GM18517 (cell line): ENCODE measurements around the gene CPVL.
"Not testable (repeated sequence)": the region's sequence is repeated elsewhere in the genome, so short reads cannot be mapped to it uniquely, and the experiment has no call there.

ENCODE experiments used
- ATAC-seq: cut with Tn5 transposase; IDR thresholded peaks from one replicate; pipeline ENCODE4 v1.9.1; 2021; ENCODE audit warnings: mild to moderate bottlenecking, moderate library complexity; ENCODE audit not compliant: unreplicated experiment

The CPVL gene

GRCh38 chr7:29093091-29093490 lies 53.2 kb downstream of the CPVL start:
- ATAC-seq: not testable (repeated sequence)

- no peak for ATAC-seq
Observed at GRCh38 chr7:29091715-29092114, 54.6 kb downstream of the CPVL start.

- no peak for ATAC-seq
Observed at GRCh38 chr7:29090836-29091601, 55.3 kb downstream of the CPVL start.

- ATAC-seq: no peak
Observed at GRCh38 chr7:29090151-29090805, 56.1 kb downstream of the CPVL start.

GRCh38 chr7:29087840-29088170 lies 58.5 kb downstream of the CPVL start:
- ATAC-seq: no peak

GRCh38 chr7:29086545-29086944 lies 59.8 kb downstream of the CPVL start:
- no peak for ATAC-seq

- no peak for ATAC-seq
Observed at GRCh38 chr7:29084832-29085231, 61.5 kb downstream of the CPVL start.

- no peak for ATAC-seq
Observed at GRCh38 chr7:29080803-29081202, 65.5 kb downstream of the CPVL start.

- no peak for ATAC-seq
Observed at GRCh38 chr7:29078311-29079260, 67.8 kb downstream of the CPVL start.

- no peak for ATAC-seq
Observed at GRCh38 chr7:29077854-29078253, 68.5 kb downstream of the CPVL start.

GRCh38 chr7:29077176-29077575 lies 69.2 kb downstream of the CPVL start:
- no peak for ATAC-seq

- no peak for ATAC-seq
Observed at GRCh38 chr7:29076631-29077030, 69.7 kb downstream of the CPVL start.

GRCh38 chr7:29075606-29076005 lies 70.7 kb downstream of the CPVL start:
- ATAC-seq: no peak

GRCh38 chr7:29071203-29071874 lies 75.0 kb downstream of the CPVL start:
- no peak for ATAC-seq

- ATAC-seq: no peak
Observed at GRCh38 chr7:29066641-29067040, 79.7 kb downstream of the CPVL start.

GRCh38 chr7:29065181-29065857 lies 81.0 kb downstream of the CPVL start:
- no peak for ATAC-seq

GRCh38 chr7:29063872-29064271 lies 82.5 kb downstream of the CPVL start:
- no peak for ATAC-seq

- ATAC-seq: no peak
Observed at GRCh38 chr7:29063236-29063635, 83.1 kb downstream of the CPVL start.

- ATAC-seq: no peak
Observed at GRCh38 chr7:29053105-29053872, 93.0 kb downstream of the CPVL start.

GRCh38 chr7:29046978-29047377 lies 99.4 kb downstream of the CPVL start:
- no peak for ATAC-seq
